Chondrocyte (in vitro differentiated cells): ENCODE measurements around the gene TMEM132D. TPM values are rescaled to one million over a fixed set of nuclear protein-coding genes. Genes with fewer than 3 reads are reported as not detected.

Experiments used
- DNase-seq: peaks from one replicate; pipeline ENCODE4 v3.0.0; 2021; ENCODE audit warnings: mixed read lengths, low spot score
- H3K27ac Mint-ChIP-seq: one replicate; pipeline ENCODE4 v1.8.0; 2021; ENCODE audit warnings: mild to moderate bottlenecking, moderate library complexity, mixed read lengths; ENCODE audit not compliant: unreplicated experiment
- H3K27me3 Mint-ChIP-seq: 2 replicates; pipeline ENCODE4 v1.8.0; 2021; ENCODE audit warnings: low read depth, mixed read lengths
- H3K36me3 Mint-ChIP-seq: 2 replicates; pipeline ENCODE4 v1.8.0; 2021; ENCODE audit warnings: low read depth, mixed read lengths
- H3K4me1 Mint-ChIP-seq: 2 replicates; pipeline ENCODE4 v1.8.0; 2021; ENCODE audit warnings: low read depth, mild to moderate bottlenecking, mixed read lengths
- H3K4me3 Mint-ChIP-seq: one replicate; pipeline ENCODE4 v1.8.0; 2021; ENCODE audit warnings: mild to moderate bottlenecking, moderate library complexity, mixed read lengths; ENCODE audit not compliant: unreplicated experiment
- H3K9me3 Mint-ChIP-seq: 2 replicates; pipeline ENCODE4 v1.8.0; 2021; ENCODE audit warnings: low read depth, mixed read lengths
- total RNA-seq: library from RNA; stranded (reverse); gene quantifications from 3 replicates; pipeline ENCODE4 v1.2.1, GENCODE V29; 2021
- TF ChIP-seq, protein P1 (sequence below): fragments of 200-600 bp; sonication (generic); IDR thresholded peaks from 2 replicates; pipeline ENCODE4 v1.5.0; 2021; ENCODE audit warnings: antibody characterized with exemption, mild to moderate bottlenecking, moderate library complexity

The TMEM132D gene
- total RNA-seq, 1 donor from 2014 or later: 3.1 TPM

DNA sequence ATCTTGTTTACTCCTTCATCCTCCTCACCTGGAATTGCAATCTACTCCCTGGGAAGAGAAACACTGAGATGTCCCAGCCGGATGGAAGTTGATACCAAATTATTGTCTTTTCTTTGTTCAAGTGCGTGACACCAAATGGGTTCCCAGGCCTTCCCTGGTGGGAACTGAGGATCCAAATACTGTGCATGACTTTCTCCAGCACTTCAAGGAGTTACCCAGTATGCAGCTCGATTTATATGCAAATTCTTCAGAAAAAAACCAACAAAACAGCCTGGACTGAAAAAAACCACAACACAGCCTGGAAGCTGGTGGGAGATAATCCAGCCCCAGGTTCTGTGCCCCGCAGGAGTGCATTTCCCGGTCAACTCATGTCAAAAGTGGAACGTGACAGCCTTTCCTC, 740.0 kb downstream of the TMEM132D start:
- H3K4me3 Mint-ChIP-seq: no peak overlapping the region
- H3K27me3 Mint-ChIP-seq: no peaks in the 10 kb centered on the region
- no peak for DNase-seq
- H3K4me1 Mint-ChIP-seq: no peaks in the 10 kb centered on the region
- peaks cover 18% of the 10 kb centered on the region for H3K9me3 Mint-ChIP-seq
- TF ChIP-seq, protein P1, sequence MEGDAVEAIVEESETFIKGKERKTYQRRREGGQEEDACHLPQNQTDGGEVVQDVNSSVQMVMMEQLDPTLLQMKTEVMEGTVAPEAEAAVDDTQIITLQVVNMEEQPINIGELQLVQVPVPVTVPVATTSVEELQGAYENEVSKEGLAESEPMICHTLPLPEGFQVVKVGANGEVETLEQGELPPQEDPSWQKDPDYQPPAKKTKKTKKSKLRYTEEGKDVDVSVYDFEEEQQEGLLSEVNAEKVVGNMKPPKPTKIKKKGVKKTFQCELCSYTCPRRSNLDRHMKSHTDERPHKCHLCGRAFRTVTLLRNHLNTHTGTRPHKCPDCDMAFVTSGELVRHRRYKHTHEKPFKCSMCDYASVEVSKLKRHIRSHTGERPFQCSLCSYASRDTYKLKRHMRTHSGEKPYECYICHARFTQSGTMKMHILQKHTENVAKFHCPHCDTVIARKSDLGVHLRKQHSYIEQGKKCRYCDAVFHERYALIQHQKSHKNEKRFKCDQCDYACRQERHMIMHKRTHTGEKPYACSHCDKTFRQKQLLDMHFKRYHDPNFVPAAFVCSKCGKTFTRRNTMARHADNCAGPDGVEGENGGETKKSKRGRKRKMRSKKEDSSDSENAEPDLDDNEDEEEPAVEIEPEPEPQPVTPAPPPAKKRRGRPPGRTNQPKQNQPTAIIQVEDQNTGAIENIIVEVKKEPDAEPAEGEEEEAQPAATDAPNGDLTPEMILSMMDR: no peak
- H3K27ac Mint-ChIP-seq: no peak overlapping the region
- no peaks in the 10 kb centered on the region for H3K36me3 Mint-ChIP-seq

DNA sequence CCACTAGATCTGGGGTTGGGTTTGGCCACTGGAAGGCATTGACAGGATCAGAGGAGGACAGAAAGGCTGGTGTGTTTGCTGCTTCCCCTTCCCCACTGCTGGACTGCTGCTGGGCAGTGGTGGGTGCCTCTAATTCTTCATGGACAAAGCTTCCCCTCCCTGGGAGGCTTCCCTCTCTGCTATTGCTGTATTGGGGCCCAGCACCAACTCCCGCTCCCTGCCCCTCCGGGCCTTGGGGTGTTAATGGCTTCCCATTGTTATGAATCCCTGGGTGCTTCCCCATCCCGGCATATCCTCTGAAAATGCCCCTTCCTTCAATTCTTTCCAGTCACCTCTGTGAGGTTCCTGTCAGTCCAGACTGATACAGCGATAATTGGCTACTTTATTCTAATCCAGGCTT, 740.4 kb downstream of the TMEM132D start:
- Mint-ChIP-seq H3K9me3 (peaks cover 18% of the 10 kb centered on the region), H3K4me3 (no peak overlapping the region), H3K27ac (no peak overlapping the region), H3K36me3 (no peaks in the 10 kb centered on the region), H3K4me1 (no peaks in the 10 kb centered on the region), H3K27me3 (no peaks in the 10 kb centered on the region)
- TF ChIP-seq, protein P1: no peak
- DNase-seq: no peak

DNA sequence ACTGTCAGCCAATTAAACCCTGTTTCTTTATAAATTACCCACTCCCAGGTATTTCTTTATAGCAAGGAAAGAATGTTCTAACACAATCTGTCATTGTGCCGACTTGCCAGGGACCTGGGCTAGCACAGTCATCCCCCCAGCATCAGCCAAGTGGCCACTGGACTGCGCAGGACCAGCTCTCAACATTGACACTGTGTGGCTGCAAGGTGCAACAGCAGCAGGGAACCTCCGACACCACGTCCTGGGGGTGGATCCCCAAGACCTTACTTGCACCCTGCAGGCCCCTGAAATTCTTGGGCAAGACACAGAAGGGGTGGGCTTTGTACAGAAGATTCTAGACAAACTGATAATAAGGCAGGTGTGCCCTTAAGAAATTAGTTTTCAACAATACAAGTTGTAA, 741.0 kb downstream of the TMEM132D start:
- no peak for DNase-seq
- Mint-ChIP-seq H3K36me3 (no peaks in the 10 kb centered on the region), H3K9me3 (peaks cover 19% of the 10 kb centered on the region), H3K27ac (no peak overlapping the region), H3K4me1 (no peaks in the 10 kb centered on the region), H3K4me3 (no peak overlapping the region), H3K27me3 (no peaks in the 10 kb centered on the region)
- TF ChIP-seq, protein P1: no peak

DNA sequence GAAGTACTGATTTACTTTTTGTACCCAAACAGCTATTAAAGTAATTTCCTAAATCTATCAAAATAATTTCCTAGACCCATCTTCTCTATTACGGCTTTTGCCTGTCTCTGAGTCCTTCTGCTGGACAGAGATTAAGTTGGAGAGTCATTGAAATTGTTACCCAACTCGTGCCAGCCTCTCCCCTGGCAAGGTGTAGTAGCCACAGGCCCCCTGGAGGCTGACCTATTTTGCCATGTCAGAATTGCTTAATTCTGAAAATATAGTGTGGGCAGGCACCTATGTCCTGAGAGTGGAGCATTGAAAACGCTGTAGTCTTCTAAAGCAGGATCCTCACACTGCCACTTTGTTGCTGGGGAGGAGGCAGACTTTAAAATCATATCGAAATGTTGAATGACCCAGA, 742.3 kb downstream of the TMEM132D start:
- Mint-ChIP-seq H3K4me1 (no peaks in the 10 kb centered on the region), H3K27me3 (no peaks in the 10 kb centered on the region), H3K9me3 (peaks cover 19% of the 10 kb centered on the region), H3K27ac (no peak overlapping the region), H3K4me3 (no peak overlapping the region), H3K36me3 (no peaks in the 10 kb centered on the region)
- TF ChIP-seq, protein P1: no peak
- DNase-seq: no peak

DNA sequence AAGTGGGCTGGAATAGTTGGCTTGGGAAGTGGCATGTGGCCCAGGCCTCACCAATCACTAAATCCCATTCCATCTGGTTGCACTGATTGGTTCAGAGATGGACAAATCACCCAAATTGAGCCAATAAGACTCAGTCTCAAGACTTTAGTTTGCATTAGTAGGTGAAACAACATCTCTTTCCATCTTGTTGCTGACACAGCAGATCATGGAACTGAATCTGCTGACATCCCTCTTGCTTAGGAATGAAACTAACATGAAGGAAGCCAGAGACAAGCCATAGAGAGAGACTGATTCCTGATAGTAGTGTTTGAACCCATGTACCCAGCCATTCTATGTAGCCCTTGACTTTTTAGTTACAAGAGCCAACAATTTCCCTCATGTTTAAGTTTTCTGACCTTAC, 743.5 kb downstream of the TMEM132D start:
- no peak overlapping the region for H3K4me3 Mint-ChIP-seq
- peaks cover 16% of the 10 kb centered on the region for H3K9me3 Mint-ChIP-seq
- no peaks in the 10 kb centered on the region for H3K36me3 Mint-ChIP-seq
- no peaks in the 10 kb centered on the region for H3K27me3 Mint-ChIP-seq
- TF ChIP-seq, protein P1: no peak
- no peak overlapping the region for H3K27ac Mint-ChIP-seq
- H3K4me1 Mint-ChIP-seq: no peaks in the 10 kb centered on the region
- DNase-seq: no peak
